HCT116 (cell line): ENCODE results near the gene SORBS1. TPM values are rescaled to one million over a fixed set of nuclear protein-coding genes. Genes with fewer than 3 reads are reported as not detected.

ENCODE experiments used
- ATAC-seq: fragments of 200-7000 bp; cut with Tn5 transposase; 2 replicates; pipeline ENCODE4 v1.9.1; 2020; ENCODE audit warnings: mild to moderate bottlenecking, moderate library complexity
- BruUV-seq: library from RNA; stranded (reverse); fragments of 400-500 nt; replicated peaks from 2 replicates; lab custom pipeline; 2021; lab: Mats Ljungman, UMichigan
- CTCF ChIA-PET: fragments of 300-600 bp; sonication (Branson Sonifier 250); formaldehyde crosslinking; loops from one replicate; lab custom pipeline; 2021; ENCODE audit warnings: antibody characterized with exemption; lab: Charles Lee
- POLR2A ChIA-PET: fragments of 300-600, 350-600 bp; sonication (Branson Sonifier 250); formaldehyde crosslinking; loops from one replicate; lab custom pipeline; 2021; ENCODE audit warnings: antibody characterized with exemption; lab: Charles Lee
- RAD21 ChIA-PET, 2 experiments: fragments of 300-600 bp; sonication (Branson Sonifier 250); formaldehyde crosslinking; loops; one replicate each; lab custom pipeline; 2023; ENCODE audit warnings: low total read pairs in 2 of 2; ENCODE audit not compliant: uncharacterized antibody in 2 of 2, unreplicated experiment in 2 of 2, low non-redundant PET in 1 of 2; lab: Charles Lee
- DNase-seq: peaks from one replicate; pipeline ENCODE4 v3.0.0-alpha.2; 2010; ENCODE audit warnings: low read depth, low spot score
- H2AFZ ChIP-seq: fragments of 200-600 bp; shearing (Covaris generic), sonication (generic); 2 replicates; pipeline ENCODE4 v1.6.1; 2017; ENCODE audit warnings: low read depth, mixed run types, mixed read lengths, antibody characterized with exemption, low read length; ENCODE audit not compliant: poor library complexity, severe bottlenecking
- H3K27ac ChIP-seq: 2 replicates; pipeline ENCODE4 v1.5.1; 2012; ENCODE audit warnings: low read depth, low read length
- H3K27me3 ChIP-seq: fragments of 200-600 bp; sonication (generic); 2 replicates; pipeline ENCODE4 v1.6.1; 2016; ENCODE audit warnings: mixed run types, low read length, mixed read lengths; ENCODE audit not compliant: insufficient read depth
- H3K36me3 ChIP-seq, 2 experiments: fragments of 200-500 bp in 1 of 2; fragments of 200-600 bp in 1 of 2; sonication (Bioruptor generic) in 1 of 2; sonication (generic) in 1 of 2; 2 replicates each; pipeline versions ENCODE4 v1.5.1 to v1.6.1; 2014 to 2016; ENCODE audit warnings: low read length in 2 of 2, inconsistent platforms in 1 of 2, mixed read lengths in 1 of 2, mixed run types in 1 of 2; ENCODE audit not compliant: insufficient read depth in 2 of 2, control insufficient read depth in 1 of 2
- H3K4me1 ChIP-seq, 2 experiments: fragments of 200-600 bp in 1 of 2; sonication (generic) in 1 of 2; 2 replicates each; pipeline versions ENCODE4 v1.5.1 to v1.6.1; 2012 to 2017; ENCODE audit warnings: low read length in 2 of 2, inconsistent platforms in 1 of 2, mild to moderate bottlenecking in 1 of 2, mixed read lengths in 1 of 2, mixed run types in 1 of 2, moderate library complexity in 1 of 2; ENCODE audit not compliant: insufficient read depth in 2 of 2, control insufficient read depth in 1 of 2
- H3K4me2 ChIP-seq: fragments of 200-600 bp; sonication (generic); 2 replicates; pipeline ENCODE4 v1.6.1; 2017; ENCODE audit warnings: mixed run types, low read length, mixed read lengths
- H3K4me3 ChIP-seq, 2 experiments: fragments of 200-600 bp in 1 of 2; sonication (generic) in 1 of 2; replicated peaks in 1 of 2; 2 replicates each; pipeline ENCODE4 v1.5.1; 2011 to 2016; ENCODE audit warnings: low read length in 2 of 2, control low read depth in 1 of 2, low read depth in 1 of 2, mild to moderate bottlenecking in 1 of 2, mixed read lengths in 1 of 2, mixed run types in 1 of 2
- H3K79me2 ChIP-seq: fragments of 200-600 bp; sonication (generic); 2 replicates; pipeline ENCODE4 v1.6.1; 2017; ENCODE audit warnings: mild to moderate bottlenecking, mixed run types, low read length, moderate library complexity, mixed read lengths; ENCODE audit not compliant: insufficient read depth
- H3K9ac ChIP-seq: fragments of 200-600 bp; sonication (generic); 2 replicates; pipeline ENCODE4 v1.6.1; 2016; ENCODE audit warnings: low read length, mixed read lengths
- H3K9me2 ChIP-seq: fragments of 200-600 bp; sonication (generic), shearing (Covaris generic); 2 replicates; pipeline ENCODE4 v1.6.1; 2017; ENCODE audit warnings: mixed run types, mild to moderate bottlenecking, moderate library complexity; ENCODE audit not compliant: insufficient read depth
- H3K9me3 ChIP-seq, 2 experiments: fragments of 200-500 bp in 1 of 2; fragments of 200-600 bp in 1 of 2; sonication (Bioruptor generic) in 1 of 2; sonication (generic) in 1 of 2; 2 replicates each; pipeline ENCODE4 v1.6.1; 2014 to 2017; ENCODE audit warnings: low read length in 2 of 2, mixed read lengths in 2 of 2, inconsistent platforms in 1 of 2, low read depth in 1 of 2, mild to moderate bottlenecking in 1 of 2, mixed run types in 1 of 2, moderate library complexity in 1 of 2; ENCODE audit not compliant: control insufficient read depth in 1 of 2, insufficient read depth in 1 of 2
- H4K20me1 ChIP-seq: fragments of 200-600 bp; sonication (generic), shearing (Covaris generic); 2 replicates; pipeline ENCODE4 v1.6.1; 2017; ENCODE audit warnings: mixed run types, mild to moderate bottlenecking, moderate library complexity; ENCODE audit not compliant: insufficient read depth
- ATF3 ChIP-seq: IDR thresholded peaks from 2 replicates; pipeline ENCODE4 v1.6.1; 2012
- CBX3 ChIP-seq: IDR thresholded peaks from 2 replicates; pipeline ENCODE4 v1.6.1; 2012; ENCODE audit warnings: low read depth
- ELF1 ChIP-seq: IDR thresholded peaks from 2 replicates; pipeline ENCODE4 v1.6.1; 2012; ENCODE audit warnings: low read depth, borderline replicate concordance
- POLR2A ChIP-seq: IDR thresholded peaks from 2 replicates; pipeline ENCODE4 v1.7.0; 2011; ENCODE audit warnings: borderline replicate concordance; ENCODE audit not compliant: insufficient read depth, insufficient read length; ENCODE audit errors: extremely low read depth
- SIN3A ChIP-seq: IDR thresholded peaks from 2 replicates; pipeline ENCODE4 v1.6.1; 2012; ENCODE audit warnings: low read depth
- SP1 ChIP-seq: IDR thresholded peaks from 2 replicates; pipeline ENCODE4 v1.6.1; 2012; ENCODE audit warnings: low read depth
- ZFX ChIP-seq: fragments of 450-650 bp; IDR thresholded peaks from 2 replicates; pipeline ENCODE4 v1.6.1; 2017
- intact Hi-C: fragments of 100-400 bp; cut with micrococcal nuclease; formaldehyde crosslinking; loops from 2 replicates; pipeline ENCODE4 v1.10.0; 2022
- total RNA-seq: library from RNA; stranded (reverse); gene quantifications from one replicate; pipeline ENCODE4 v1.2.1, GENCODE V29; 2021; ENCODE audit not compliant: unreplicated experiment

Gene SORBS1
- total RNA-seq, 1 experiment from 2014 or later, result 3.4 TPM

DNA sequence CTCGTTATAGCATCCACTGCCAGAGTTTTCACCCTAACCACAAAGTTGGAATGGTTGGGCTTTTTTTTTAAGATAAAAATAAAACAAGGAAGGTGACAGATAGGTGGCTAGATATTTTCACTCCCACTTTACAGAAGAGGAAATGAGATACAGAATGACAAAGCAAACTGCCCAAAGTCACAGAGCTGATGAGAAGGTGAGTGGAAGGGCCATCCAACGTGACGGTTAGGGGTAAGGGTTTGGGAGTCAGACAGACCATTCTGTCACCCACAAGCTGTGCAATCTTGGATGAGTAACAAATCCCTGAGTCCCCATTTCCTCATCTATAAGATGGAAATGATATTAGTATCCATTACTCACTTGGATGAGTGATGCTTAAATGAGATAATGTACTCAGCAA is 163.4 kb downstream of the SORBS1 start:
- RAD21 ChIA-PET, result no interaction called here

GRCh38 chr10:95395947-95396449 is 165.2 kb downstream of the SORBS1 start:
- RAD21 ChIA-PET, result no interaction called here
- no peaks in the 10 kb centered on the region for H3K36me3 ChIP-seq

More for the DNA sequence above, 163.4 kb downstream of the SORBS1 start:
- DNase-seq (no peak), ATAC-seq (no peak)
- TF ChIP-seq CBX3 (no peak), SIN3A (no peak), POLR2A (no peak)
- Histone ChIP-seq H3K4me2 (no peak overlapping the region), H3K27ac (no peak overlapping the region), H3K36me3 (no peaks in the 10 kb centered on the region), H3K9me3 (no peaks in the 10 kb centered on the region), H4K20me1 (no peaks in the 10 kb centered on the region), H3K9me2 (no peaks in the 10 kb centered on the region), H3K27me3 (no peaks in the 10 kb centered on the region), H3K79me2 (no peaks in the 10 kb centered on the region), H2AFZ (no peak overlapping the region), H3K4me1 (peaks cover 4 to 27% of the 10 kb centered on the region in 2 experiments; a peak in 2 of 4 replicates), H3K4me3 (no peak overlapping the region), H3K9ac (no peak overlapping the region)
- POLR2A ChIA-PET, result no interaction called here
- no TSS peak for BruUV-seq
- intact Hi-C loops, result no loop called here
- CTCF ChIA-PET, result no interaction called here

More at GRCh38 chr10:95395947-95396449, 165.2 kb downstream of the SORBS1 start:
- Histone ChIP-seq H3K79me2 (no peaks in the 10 kb centered on the region), H3K4me3 (no peak overlapping the region), H3K4me1 (peaks cover 4 to 18% of the 10 kb centered on the region in 2 experiments; a peak in 2 of 4 replicates), H2AFZ (no peak overlapping the region), H3K27me3 (no peaks in the 10 kb centered on the region), H3K27ac (no peak overlapping the region), H3K9me3 (no peaks in the 10 kb centered on the region), H3K4me2 (no peak overlapping the region), H3K9ac (no peak overlapping the region), H3K9me2 (no peaks in the 10 kb centered on the region), H4K20me1 (no peaks in the 10 kb centered on the region)
- CTCF ChIA-PET, result no interaction called here
- DNase-seq (no peak), ATAC-seq (no peak)
- intact Hi-C loops, result no loop called here
- POLR2A ChIA-PET, result no interaction called here
- TF ChIP-seq ZFX (no peak), ELF1 (no peak), SP1 (no peak), ATF3 (no peak), SIN3A (no peak)
- no TSS peak for BruUV-seq
